ENCODE results near the gene DSN1. TPM values are rescaled to one million over a fixed set of nuclear protein-coding genes. Genes with fewer than 3 reads are reported as not detected.

The DSN1 gene
- total and polyA plus RNA-seq, 2 of the 8 experiments (the other 6 are each of a cell fraction or from before 2014, with no cell fraction given) = 12.0 to 26.2 TPM

- TF ChIP-seq CHD7 (IDR thresholded peaks at IDR 0.05; ENCODE audit: insufficient replicate concordance, low read length) = no peak
Measured at GRCh38 chr20:36709126-36709525, 64.4 kb downstream of the DSN1 start (continued).

All from H1 (cell line).